ENCODE data around the gene MED29.
A peak's percentile ranks its signal among the peaks of the same experiment; 100 is the strongest.

- TF ChIP-seq CTCF (IDR thresholded peaks at IDR 0.05) (peak in 1 of 5 experiments; percentile 12), POLR2A (IDR thresholded peaks at IDR 0.05) (no peak), EP300 (IDR thresholded peaks at IDR 0.05) (no peak)
Measured at GRCh38 chr19:39415111-39416046, 24.2 kb downstream of the MED29 start.

Data from tibial nerve (tissue), 4 donors.